PC-3 (cell line): ENCODE measurements around the gene MCM9. TPM values are rescaled to one million over a fixed set of nuclear protein-coding genes. Genes with fewer than 3 reads are reported as not detected.

Source experiments
- ATAC-seq: fragments of 200-7000 bp; cut with Tn5 transposase; 2 replicates; pipeline ENCODE4 v1.9.1; 2020; ENCODE audit warnings: mild to moderate bottlenecking, moderate library complexity
- BruUV-seq: library from RNA; stranded (reverse); fragments of 400-500 nt; replicated peaks from 2 replicates; lab custom pipeline; 2021; lab: Mats Ljungman, UMichigan
- CTCF ChIA-PET: fragments of 300-600 bp; sonication (Branson Sonifier 250); formaldehyde crosslinking; loops from one replicate; lab custom pipeline; 2022; ENCODE audit warnings: antibody characterized with exemption; lab: Charles Lee
- POLR2A ChIA-PET: fragments of 300-600 bp; sonication (Branson Sonifier 250); formaldehyde crosslinking; loops from one replicate; lab custom pipeline; 2022; ENCODE audit warnings: antibody characterized with exemption; ENCODE audit not compliant: unreplicated experiment; lab: Charles Lee
- DNase-seq: peaks from one replicate; pipeline ENCODE4 v3.0.0-alpha.2; 2015
- H2AFZ ChIP-seq: fragments of 300-600 bp; sonication (generic); 2 replicates; pipeline ENCODE4 v1.6.0; 2016; ENCODE audit warnings: antibody characterized with exemption, low read length
- H3F3A ChIP-seq: fragments of 300-600 bp; sonication (generic); one replicate; pipeline ENCODE4 v1.6.0; 2017; ENCODE audit warnings: antibody characterized with exemption, low read length, control low read depth, mild to moderate bottlenecking; ENCODE audit not compliant: unreplicated experiment
- H3K27ac ChIP-seq: fragments of 300-600 bp; sonication (generic); 2 replicates; pipeline ENCODE4 v1.5.1; 2016; ENCODE audit warnings: mild to moderate bottlenecking, low read length
- H3K27me3 ChIP-seq: fragments of 300-600 bp; sonication (generic); 2 replicates; pipeline ENCODE4 v1.6.1; 2016; ENCODE audit warnings: low read length, mixed read lengths
- H3K36me3 ChIP-seq: fragments of 300-600 bp; sonication (generic); 2 replicates; pipeline ENCODE4 v1.6.1; 2016; ENCODE audit warnings: low read depth, mixed run types, low read length, mixed read lengths
- H3K4me1 ChIP-seq: fragments of 300-600 bp; sonication (generic); 2 replicates; pipeline ENCODE4 v1.5.1; 2016; ENCODE audit warnings: low read length; ENCODE audit not compliant: insufficient read depth
- H3K4me2 ChIP-seq: fragments of 300-600 bp; sonication (generic); 2 replicates; pipeline ENCODE4 v1.6.0; 2016; ENCODE audit warnings: low read length
- H3K4me3 ChIP-seq: fragments of 300-600 bp; sonication (generic); 2 replicates; pipeline ENCODE4 v1.5.1; 2016; ENCODE audit warnings: mild to moderate bottlenecking, low read length, mixed read lengths
- H3K79me2 ChIP-seq: fragments of 300-600 bp; sonication (generic); 2 replicates; pipeline ENCODE4 v1.6.1; 2017; ENCODE audit warnings: low read length, mixed read lengths
- H3K9ac ChIP-seq: fragments of 300-600 bp; sonication (generic); 2 replicates; pipeline ENCODE4 v1.6.0; 2016; ENCODE audit warnings: mild to moderate bottlenecking, low read length
- H3K9me2 ChIP-seq: fragments of 300-600 bp; sonication (generic); replicated peaks from 2 replicates; pipeline ENCODE4 v1.6.1; 2016; ENCODE audit warnings: mixed run types, low read length, mixed read lengths
- H3K9me3 ChIP-seq: fragments of 300-600 bp; sonication (generic); 2 replicates; pipeline ENCODE4 v1.6.1; 2016; ENCODE audit warnings: low read length, mixed read lengths
- H4K20me1 ChIP-seq: fragments of 300-600 bp; sonication (generic); 2 replicates; pipeline ENCODE4 v1.6.1; 2016; ENCODE audit warnings: low read length, mixed read lengths
- CTCF ChIP-seq: fragments of 300-600 bp; sonication (generic); conservative IDR thresholded peaks from 2 replicates; pipeline ENCODE4 v1.5.1; 2017; ENCODE audit warnings: antibody characterized with exemption, low read depth, mild to moderate bottlenecking, low read length
- EZH2 ChIP-seq: fragments of 300-600 bp; sonication (generic); IDR thresholded peaks from one replicate; pipeline ENCODE4 v1.6.1; 2017; ENCODE audit warnings: antibody characterized with exemption, mild to moderate bottlenecking, low read length; ENCODE audit not compliant: unreplicated experiment
- EZH2phosphoT487 ChIP-seq: fragments of 300-600 bp; sonication (generic); IDR thresholded peaks from 2 replicates; pipeline ENCODE4 v1.6.1; 2018; ENCODE audit warnings: mild to moderate bottlenecking, antibody characterized with exemption, low read length, borderline replicate concordance
- intact Hi-C: fragments of 100-400 bp; cut with micrococcal nuclease; formaldehyde crosslinking; loops from 2 replicates; pipeline ENCODE4 v1.9.0; 2023
- total RNA-seq: library from RNA; depleted of rRNA; stranded (reverse); fragments of >200 nt; gene quantifications from 2 replicates; pipeline ENCODE4 v1.2.3, GENCODE V29; 2014

Gene MCM9
- total RNA-seq, 1 experiment from 2014 or later: 5.8 TPM

- Histone ChIP-seq H2AFZ (no peak overlapping the region), H4K20me1 (no peaks in the 10 kb centered on the region), H3K4me3 (no peak overlapping the region), H3K4me2 (no peak overlapping the region), H3F3A (no peaks in the 10 kb centered on the region), H3K9ac (no peak overlapping the region), H3K79me2 (peaks cover 6% of the 10 kb centered on the region), H3K27me3 (no peaks in the 10 kb centered on the region), H3K27ac (no peak overlapping the region), H3K36me3 (no peaks in the 10 kb centered on the region), H3K9me3 (no peaks in the 10 kb centered on the region), H3K9me2 (no peaks in the 10 kb centered on the region), H3K4me1 (peaks cover 10% of the 10 kb centered on the region)
- intact Hi-C loops: no loop called here
- no peak for TF ChIP-seq EZH2phosphoT487
- no peak for TF ChIP-seq CTCF
- no peak for TF ChIP-seq EZH2
- ChIA-PET CTCF (no interaction called here), POLR2A (no interaction called here)
- no peak for DNase-seq
- ATAC-seq: no peak
- no TSS peak for BruUV-seq
Measured at GRCh38 chr6:118862443-118862842, 72.5 kb downstream of the MCM9 start.

GRCh38 chr6:118860880-118861279, 74.1 kb downstream of the MCM9 start:
- no peak overlapping the region for H2AFZ ChIP-seq
- H3K9me3 ChIP-seq: no peaks in the 10 kb centered on the region
- no peak for DNase-seq
- no peak overlapping the region for H3K9ac ChIP-seq
- no peaks in the 10 kb centered on the region for H3K9me2 ChIP-seq
- H3K79me2 ChIP-seq: peaks cover under 1% of the 10 kb centered on the region
- POLR2A ChIA-PET: no interaction called here
- ATAC-seq: no peak
- no peak for TF ChIP-seq EZH2phosphoT487
- TF ChIP-seq EZH2: no peak
- TF ChIP-seq CTCF: no peak
- intact Hi-C loops: no loop called here
- no peaks in the 10 kb centered on the region for H3K27me3 ChIP-seq
- H3K27ac ChIP-seq: no peak overlapping the region
- H4K20me1 ChIP-seq: no peaks in the 10 kb centered on the region
- H3K36me3 ChIP-seq: no peaks in the 10 kb centered on the region
- no peaks in the 10 kb centered on the region for H3F3A ChIP-seq
- no peak overlapping the region for H3K4me3 ChIP-seq
- CTCF ChIA-PET: no interaction called here
- BruUV-seq: no TSS peak
- H3K4me1 ChIP-seq: no peaks in the 10 kb centered on the region
- H3K4me2 ChIP-seq: no peak overlapping the region

- no peaks in the 10 kb centered on the region for H3K36me3 ChIP-seq
- no peaks in the 10 kb centered on the region for H3K9me3 ChIP-seq
- H3K27ac ChIP-seq: no peak overlapping the region
- ATAC-seq (no peak), DNase-seq (no peak)
- no peaks in the 10 kb centered on the region for H3K27me3 ChIP-seq
- H3K4me2 ChIP-seq: no peak overlapping the region
- BruUV-seq: no TSS peak
- POLR2A ChIA-PET: no interaction called here
- CTCF ChIA-PET: no interaction called here
- H3F3A ChIP-seq: no peaks in the 10 kb centered on the region
- TF ChIP-seq CTCF (no peak), EZH2 (no peak), EZH2phosphoT487 (no peak)
- no peak overlapping the region for H3K4me3 ChIP-seq
- H3K79me2 ChIP-seq: no peaks in the 10 kb centered on the region
- no peak overlapping the region for H2AFZ ChIP-seq
- no peak overlapping the region for H3K9ac ChIP-seq
- intact Hi-C loops: no loop called here
- H3K9me2 ChIP-seq: no peaks in the 10 kb centered on the region
- H3K4me1 ChIP-seq: no peaks in the 10 kb centered on the region
- H4K20me1 ChIP-seq: no peaks in the 10 kb centered on the region
Measured at GRCh38 chr6:118860363-118860762, 74.6 kb downstream of the MCM9 start.
